CD4-positive, alpha-beta T cell treated with Interleukin-6 at 100 ng/mL for 8 hours (primary cell): ENCODE measurements around the gene PDHX.
"Not testable (repeated sequence)": the region's sequence is repeated elsewhere in the genome, so short reads cannot be mapped to it uniquely, and the experiment has no call there.

ENCODE experiments used
- DNase-seq: peaks from one replicate; pipeline ENCODE4 v3.0.0-alpha.2; 2020; ENCODE audit warnings: mixed read lengths, low spot score

PDHX gene

GRCh38 chr11:34911676-34912075 lies 4.7 kb upstream of the PDHX start:
- no peak for DNase-seq

DNA sequence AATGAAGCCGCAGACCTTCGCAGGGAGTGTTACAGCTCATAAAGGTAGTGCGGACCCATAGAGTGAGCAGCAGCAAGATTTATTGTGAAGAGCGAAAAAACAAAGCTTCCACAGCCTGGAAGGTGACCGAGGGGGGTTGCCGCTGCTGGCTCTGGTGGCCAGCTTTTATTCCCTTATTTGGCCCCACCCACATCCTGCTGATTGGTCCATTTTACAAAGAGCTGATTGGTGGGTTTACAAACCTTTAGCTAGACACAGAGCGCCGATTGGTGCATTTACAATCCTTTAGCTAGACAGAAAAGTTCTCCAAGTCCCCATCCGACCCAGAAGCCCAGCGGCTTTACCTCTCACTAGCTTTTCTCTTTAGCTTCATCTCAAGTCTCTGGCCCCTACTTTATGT lies 2.9 kb upstream of the PDHX start:
- DNase-seq = not testable (repeated sequence)

DNA sequence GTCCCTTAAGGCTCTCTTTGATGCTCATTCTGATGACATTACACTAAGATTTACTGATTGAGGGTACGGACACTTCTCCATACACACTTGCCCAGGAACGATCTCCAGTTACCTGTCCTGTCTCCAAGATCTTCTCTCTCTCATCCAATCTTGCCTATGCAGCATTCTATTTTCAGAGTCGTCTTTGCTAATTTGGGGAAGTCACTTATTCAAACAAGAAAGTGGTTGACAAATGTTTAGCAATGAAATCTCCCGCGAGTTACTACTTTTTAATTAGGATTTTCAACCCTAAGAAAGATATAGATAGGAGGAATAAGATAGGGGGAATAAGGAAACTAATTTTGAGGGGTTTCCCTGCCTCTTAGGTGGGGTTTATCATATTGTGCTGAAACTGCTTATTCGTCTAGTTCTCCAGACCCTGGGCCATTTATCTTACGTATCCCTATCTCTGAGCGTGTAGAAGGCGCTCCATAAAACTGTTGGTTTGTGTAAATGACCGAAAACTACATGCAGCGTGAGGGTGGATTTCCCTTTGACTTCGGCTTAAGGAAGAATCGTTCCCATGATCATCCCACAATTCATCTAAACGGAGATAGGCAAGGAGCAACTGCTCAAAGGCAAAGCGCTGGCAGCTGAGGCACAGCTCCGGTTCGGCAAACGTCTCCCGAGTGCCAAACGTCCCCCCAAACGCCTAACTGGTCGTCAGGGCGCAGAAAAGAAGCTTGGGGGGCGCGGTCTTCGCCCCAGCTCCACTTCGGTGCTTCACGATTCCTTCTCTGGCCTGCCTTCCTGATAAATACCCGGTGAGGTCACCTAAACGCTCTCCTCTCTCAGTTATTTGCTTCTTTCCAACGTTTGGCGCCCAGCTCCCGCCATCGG lies 1.0 kb upstream of the PDHX start:
- no peak for DNase-seq

- no peak for DNase-seq
Measured at GRCh38 chr11:34916843-34917770, 689 bp downstream of the PDHX start.

DNA sequence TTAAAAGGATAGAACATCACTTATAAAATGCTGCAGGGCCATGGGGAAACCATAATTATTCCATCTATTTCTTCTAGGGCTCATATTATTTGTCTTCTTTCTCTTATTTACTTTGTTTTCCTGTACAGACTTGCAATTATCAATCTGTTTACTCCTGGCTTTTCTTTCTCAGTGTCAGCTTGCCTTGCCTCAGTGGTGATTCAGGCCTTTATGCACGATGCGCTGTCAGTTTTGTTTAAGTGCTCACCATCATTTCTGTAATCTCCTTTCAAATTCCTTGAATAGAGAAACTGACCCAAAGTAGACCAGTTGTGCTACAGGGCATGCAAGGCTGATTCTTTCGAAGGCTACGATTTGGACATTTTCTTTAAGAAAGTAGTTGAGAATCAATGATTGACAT lies 4.7 kb downstream of the PDHX start:
- DNase-seq = no peak

GRCh38 chr11:34924714-34925113 lies 8.3 kb downstream of the PDHX start:
- DNase-seq = no peak

DNA sequence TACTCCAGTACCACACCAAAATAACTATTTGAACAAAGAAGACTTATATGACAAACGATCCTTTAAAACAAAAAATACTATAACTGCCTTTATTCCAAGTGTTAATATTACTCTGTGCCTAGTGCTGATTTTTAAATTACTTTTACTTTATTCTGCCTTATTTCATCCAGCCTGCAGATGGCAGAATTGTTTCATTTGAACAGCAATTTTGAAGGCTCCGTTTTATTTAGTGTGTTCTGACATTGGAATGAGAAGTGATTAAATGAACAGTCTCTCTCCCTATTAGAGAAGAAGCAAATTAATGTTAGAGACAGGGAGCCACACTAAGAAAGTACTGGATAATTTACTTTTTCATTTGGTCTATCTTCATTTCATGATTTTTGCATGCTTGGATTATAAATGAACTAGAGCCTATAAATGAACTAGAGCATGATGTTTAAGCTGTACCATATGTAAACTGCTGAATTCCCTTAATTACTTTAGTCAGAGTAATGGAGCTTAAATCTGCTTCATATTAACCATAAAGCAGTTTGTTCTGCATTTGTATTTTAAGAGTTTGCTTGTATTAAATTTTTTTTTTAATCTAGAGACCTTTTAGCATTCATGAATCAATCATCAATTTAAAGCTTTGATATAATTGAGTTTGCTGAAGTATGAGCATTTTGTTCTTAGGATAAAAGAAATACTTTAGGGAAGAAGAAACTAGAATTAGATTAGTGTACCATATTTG lies 9.8 kb downstream of the PDHX start:
- DNase-seq = peak; percentile 40

- DNase-seq = no peak
Measured at GRCh38 chr11:34926831-34927132, 10.4 kb downstream of the PDHX start.

DNA sequence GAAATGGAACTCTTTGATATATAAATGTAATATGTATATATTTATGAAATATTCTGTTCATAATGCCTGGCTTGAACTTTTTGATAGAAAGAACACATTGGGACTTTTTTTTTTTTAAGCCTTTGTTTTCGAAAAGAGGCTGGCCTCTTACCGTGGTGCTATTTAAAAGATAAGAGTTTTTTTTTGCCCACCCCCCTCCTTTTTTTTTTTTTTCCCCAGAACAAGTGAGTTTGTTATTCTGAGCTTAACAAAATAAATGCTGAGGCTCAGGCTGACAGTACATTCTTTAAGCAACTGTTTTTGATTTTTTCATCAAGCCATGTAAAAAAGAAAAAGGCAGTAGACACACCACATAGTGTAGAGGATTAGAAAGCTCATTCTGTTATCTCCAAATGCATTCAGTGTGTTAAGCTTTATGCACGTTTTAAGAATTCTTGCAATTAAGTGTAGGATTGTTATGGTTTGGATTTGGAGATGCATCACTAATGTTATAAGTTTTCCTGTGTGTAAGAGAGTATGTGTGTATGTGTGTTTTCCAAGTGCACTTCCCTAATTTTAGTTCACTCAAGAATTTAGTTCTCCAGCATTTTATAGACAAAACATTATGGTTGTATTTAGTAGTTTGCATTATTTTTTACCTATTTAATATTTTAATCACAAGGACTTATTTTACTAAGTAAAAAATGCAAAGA lies 12.0 kb downstream of the PDHX start:
- no peak for DNase-seq

DNA sequence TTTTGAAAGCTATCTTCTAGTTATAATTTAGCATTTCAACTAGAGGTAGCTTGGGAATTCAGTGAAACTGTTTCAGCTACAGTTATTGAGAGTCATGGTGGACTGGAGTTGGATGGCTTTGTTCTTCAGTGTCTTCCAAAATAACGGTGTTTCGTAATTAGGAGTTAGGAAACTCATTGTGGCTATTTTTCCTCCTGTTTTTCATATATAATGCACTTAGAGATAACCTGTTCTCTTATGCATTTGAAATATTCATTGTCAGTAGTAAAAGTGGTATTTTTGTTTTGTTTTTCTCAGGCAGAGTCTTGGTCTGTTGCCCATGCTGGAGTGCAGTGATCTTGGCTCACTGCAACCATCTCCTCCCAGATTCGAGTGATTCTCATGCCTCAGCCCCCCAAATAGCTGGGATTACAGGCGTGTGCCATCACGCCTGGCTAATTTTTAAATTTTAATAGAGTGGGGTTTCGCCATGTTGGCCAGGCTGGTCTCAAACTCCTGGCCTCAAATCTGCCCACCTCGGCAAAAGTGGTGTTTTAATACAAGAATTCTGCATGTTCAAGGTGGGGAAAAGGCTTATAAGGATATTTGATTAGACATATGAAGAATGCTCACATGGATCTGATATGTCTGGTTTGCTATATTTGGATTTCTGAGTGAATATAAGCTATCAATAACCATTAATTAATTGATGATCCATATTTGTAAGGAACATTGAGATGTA lies 12.7 kb downstream of the PDHX start:
- no peak for DNase-seq

GRCh38 chr11:34929794-34930763 lies 13.7 kb downstream of the PDHX start:
- DNase-seq = no peak

DNA sequence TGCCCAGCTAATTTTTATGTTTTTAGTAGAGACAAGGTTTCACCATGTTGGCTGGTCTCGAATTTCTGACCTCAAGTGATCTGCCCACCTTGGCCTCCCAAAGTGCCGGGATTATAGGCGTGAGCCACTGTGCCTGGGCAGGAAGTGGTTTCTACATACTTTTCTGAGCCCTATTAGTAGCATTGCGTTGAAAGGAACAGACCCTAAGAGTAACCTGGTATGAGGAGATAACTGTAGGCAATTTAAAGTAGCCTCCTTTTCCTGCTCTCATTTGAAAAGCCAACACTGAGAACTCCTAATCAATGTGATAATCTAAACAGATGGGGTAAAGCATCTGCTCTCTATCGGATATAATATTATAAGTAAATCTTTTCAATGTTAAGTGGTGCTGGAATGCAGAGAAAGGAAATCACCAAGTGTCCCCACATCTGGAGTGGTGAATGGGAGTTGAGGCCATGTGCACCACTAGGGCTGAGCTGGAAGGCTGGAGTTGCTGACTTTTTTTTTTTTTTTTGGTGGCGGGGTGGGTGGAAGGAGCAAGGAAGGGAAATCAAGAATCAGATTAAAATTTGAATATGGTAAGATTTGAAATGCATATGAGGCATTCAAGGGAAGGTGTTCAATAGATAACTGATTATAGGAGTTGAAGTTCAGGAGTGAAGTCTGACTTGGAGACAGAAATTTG lies 20.7 kb downstream of the PDHX start:
- no peak for DNase-seq

GRCh38 chr11:34938611-34939010 lies 22.2 kb downstream of the PDHX start:
- no peak for DNase-seq

DNA sequence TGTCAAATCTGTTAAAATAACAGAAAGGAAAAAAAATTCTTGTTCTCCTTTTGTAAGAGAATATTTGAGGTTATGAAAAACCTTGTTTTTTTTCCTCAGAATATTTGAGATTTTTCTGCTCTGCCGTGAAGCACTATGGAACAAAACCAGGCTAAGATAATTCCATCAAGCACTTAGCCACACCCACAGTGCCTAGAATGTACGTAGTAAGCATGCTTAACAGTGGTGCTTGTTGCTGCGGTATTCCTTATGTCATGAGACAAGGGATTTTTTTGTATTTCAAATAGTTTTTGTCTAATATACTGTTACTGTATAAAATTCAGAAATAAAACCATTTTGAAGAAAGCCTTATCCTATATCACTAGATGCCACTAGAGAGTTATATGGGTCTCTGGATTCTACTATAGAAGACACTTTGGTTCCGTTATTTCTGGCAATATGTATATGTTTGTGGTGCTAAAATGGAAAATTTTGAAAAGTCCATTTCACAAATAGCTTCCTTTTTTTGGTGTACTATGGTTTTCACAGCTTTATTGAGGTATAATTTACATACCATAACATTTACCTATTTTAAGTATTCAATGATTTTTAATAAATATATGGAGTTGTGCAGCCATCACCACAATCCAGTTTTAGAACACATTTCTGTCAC lies 23.7 kb downstream of the PDHX start:
- DNase-seq = no peak

- no peak for DNase-seq
Measured at GRCh38 chr11:34941688-34942087, 25.3 kb downstream of the PDHX start.

DNA sequence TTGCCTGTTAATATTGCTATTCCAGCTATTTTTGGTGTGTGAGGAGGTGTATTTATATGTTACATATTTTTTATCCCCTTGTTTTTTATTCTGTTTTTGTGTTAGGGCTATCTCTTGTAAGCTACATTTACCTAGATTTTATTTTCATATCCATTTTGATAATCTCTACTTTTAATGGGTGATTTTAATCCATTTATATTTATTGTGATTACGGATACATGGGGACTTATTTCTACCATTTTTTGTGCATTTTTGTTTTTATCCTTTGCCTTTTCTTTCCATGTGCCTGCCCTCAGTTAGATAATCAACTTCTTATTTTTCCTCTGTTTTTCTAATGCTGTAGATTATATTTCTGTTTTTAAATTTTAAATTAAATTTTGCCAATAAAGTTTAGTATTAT lies 28.3 kb downstream of the PDHX start:
- no peak for DNase-seq

- no peak for DNase-seq
Measured at GRCh38 chr11:34948696-34949095, 32.3 kb downstream of the PDHX start.

DNA sequence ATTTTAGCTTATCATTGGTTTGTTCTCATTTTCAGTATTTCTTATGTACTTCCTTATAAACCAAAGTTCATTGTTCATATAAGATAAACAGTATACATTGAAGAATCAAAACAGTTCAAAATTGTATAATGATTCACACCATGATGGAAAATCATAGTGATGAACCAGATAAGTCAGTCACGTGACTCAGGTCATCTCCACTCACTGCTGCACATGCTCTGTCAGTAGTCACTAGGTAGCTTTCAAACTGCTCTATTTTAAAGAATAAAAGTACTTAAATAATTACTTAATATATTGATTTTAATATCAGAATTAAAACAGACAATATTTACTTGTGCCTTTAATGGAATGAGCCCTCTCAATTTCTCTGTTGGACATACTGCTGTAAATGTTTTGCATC lies 37.5 kb downstream of the PDHX start:
- DNase-seq = no peak

DNA sequence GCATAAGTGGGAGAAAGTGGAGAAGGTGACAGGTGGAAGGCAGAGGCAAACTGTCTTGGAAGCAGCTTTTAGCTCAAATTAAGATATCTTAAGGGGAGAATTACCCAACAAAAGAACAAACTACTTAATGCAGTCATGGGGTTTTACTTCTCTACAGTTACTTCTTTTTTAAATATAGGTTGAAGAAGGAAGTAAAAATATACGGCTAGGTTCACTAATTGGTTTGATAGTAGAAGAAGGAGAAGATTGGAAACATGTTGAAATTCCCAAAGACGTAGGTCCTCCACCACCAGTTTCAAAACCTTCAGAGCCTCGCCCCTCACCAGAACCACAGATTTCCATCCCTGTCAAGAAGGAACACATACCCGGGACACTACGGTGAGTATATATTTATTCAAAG lies 40.8 kb downstream of the PDHX start:
- DNase-seq = no peak
